Right lobe of liver (tissue), 4 donors: ENCODE measurements around the gene LMBRD1.

Source experiments
- CTCF ChIP-seq, 4 donors: fragments of 200-600 bp in 3 of 4; fragments of 450-650 bp in 1 of 4; IDR thresholded peaks; one replicate each; pipeline versions ENCODE4 v1.5.1 to v1.8.0; 2016 to 2022; ENCODE audit warnings: antibody characterized with exemption in 4 of 4, mild to moderate bottlenecking in 2 of 4
- POLR2A ChIP-seq: fragments of 450-650 bp; IDR thresholded peaks from one replicate; pipeline ENCODE4 v1.6.1; 2017; ENCODE audit warnings: antibody characterized with exemption, mild to moderate bottlenecking
- donor health status: DM: no; HTN: no; CAD: no.
- donor health status: DM: no; HTN: no; CAD: no.
- donor health status: DM: no; HTN: yes; CAD: no.

- TF ChIP-seq CTCF (IDR thresholded peaks at IDR 0.05): peak; percentile 61 to 82 (median 74)
- no peak for TF ChIP-seq POLR2A
These were observed at the start of gene LMBRD1 for GRCh38 chr6:69796642-69797390.
